Tibial nerve (tissue), 4 donors: ENCODE data around the gene FLT3.

Experiments
- CTCF ChIP-seq, 5 experiments: fragments of 200-600 bp in 3 of 5; fragments of 450-650 bp in 2 of 5; sonication (generic) in 3 of 5; IDR thresholded peaks; one replicate each; pipeline ENCODE4 v1.5.1; 2016 to 2019; ENCODE audit warnings: antibody characterized with exemption in 5 of 5, mild to moderate bottlenecking in 3 of 5, moderate library complexity in 2 of 5
- EP300 ChIP-seq, 2 donors: sonication (generic); formaldehyde crosslinking; IDR thresholded peaks; one replicate each; pipeline ENCODE4 v1.6.1; 2017; ENCODE audit warnings: antibody characterized with exemption in 2 of 2, mild to moderate bottlenecking in 1 of 2
- POLR2A ChIP-seq, 2 donors: fragments of 450-650 bp; IDR thresholded peaks; one replicate each; pipeline ENCODE4 v1.6.1; 2017; ENCODE audit warnings: antibody characterized with exemption in 2 of 2, mild to moderate bottlenecking in 2 of 2, moderate library complexity in 2 of 2

GRCh38 chr13:27973961-27974662 lies 126.3 kb downstream of the FLT3 start:
- TF ChIP-seq CTCF (IDR thresholded peaks at IDR 0.05) (no peak), POLR2A (IDR thresholded peaks at IDR 0.05) (no peak), EP300 (IDR thresholded peaks at IDR 0.05) (no peak)
